HG03280 (cell line): ENCODE results near the gene ANKRD10.

Experiments used
- ATAC-seq: cut with Tn5 transposase; IDR thresholded peaks from one replicate; pipeline ENCODE4 v1.9.1; 2021; ENCODE audit warnings: mild to moderate bottlenecking, moderate library complexity; ENCODE audit not compliant: unreplicated experiment

ANKRD10 gene

DNA sequence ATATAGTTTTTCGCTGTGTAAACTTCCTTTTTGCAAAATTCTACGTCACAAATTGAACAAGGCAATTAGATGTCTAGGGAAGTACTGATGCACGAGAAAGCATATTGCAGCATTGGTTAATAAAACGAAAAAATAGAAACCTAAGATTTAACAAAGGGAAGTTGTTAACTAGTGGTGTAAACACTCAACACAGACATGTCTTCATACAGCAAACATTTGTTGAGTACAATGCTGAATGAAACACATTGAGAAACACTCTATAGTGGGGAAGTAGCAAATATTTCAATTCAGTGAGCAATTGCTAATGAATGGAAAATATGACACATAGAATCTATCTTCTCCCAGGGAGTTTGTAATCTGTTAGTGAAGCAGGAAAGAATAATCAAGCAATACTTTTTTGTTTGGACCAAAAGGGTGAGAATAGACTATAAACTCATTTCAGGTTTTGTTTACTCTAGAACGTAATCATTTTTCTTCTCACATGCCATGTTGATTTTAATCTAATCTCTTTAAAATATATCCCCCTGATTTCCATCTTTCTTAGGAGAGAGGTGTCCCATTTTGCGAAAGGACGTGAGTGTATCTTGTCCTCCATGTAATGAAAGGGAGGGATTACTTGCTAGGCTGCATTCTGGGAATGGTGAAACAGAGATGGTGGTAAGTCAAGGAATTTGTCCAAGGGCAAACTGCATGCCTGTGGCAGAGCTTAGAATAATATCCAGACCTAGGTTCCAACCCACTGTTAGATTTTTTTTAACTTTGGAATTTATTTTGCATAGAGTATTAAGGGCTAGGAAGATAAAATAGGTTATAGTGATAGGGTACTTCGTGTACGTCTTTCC is 1.7 kb upstream of the ANKRD10 start:
- ATAC-seq = no peak

DNA sequence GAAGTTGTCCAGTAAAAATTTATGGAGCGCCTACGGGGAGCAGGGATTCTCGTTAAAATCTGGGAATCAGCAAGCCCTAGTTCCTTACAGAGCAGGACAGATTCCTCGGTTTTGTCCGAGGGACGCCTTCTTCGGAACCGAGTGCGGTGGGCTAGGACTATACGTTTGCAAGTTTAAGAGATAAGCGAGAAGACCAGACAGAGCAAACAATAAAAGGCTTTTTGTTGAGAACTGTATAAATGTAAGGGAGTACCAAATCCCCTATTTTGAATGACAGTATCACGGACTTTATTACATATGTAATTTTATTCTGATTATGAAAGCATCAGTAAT is 971 bp upstream of the ANKRD10 start:
- ATAC-seq = no peak

DNA sequence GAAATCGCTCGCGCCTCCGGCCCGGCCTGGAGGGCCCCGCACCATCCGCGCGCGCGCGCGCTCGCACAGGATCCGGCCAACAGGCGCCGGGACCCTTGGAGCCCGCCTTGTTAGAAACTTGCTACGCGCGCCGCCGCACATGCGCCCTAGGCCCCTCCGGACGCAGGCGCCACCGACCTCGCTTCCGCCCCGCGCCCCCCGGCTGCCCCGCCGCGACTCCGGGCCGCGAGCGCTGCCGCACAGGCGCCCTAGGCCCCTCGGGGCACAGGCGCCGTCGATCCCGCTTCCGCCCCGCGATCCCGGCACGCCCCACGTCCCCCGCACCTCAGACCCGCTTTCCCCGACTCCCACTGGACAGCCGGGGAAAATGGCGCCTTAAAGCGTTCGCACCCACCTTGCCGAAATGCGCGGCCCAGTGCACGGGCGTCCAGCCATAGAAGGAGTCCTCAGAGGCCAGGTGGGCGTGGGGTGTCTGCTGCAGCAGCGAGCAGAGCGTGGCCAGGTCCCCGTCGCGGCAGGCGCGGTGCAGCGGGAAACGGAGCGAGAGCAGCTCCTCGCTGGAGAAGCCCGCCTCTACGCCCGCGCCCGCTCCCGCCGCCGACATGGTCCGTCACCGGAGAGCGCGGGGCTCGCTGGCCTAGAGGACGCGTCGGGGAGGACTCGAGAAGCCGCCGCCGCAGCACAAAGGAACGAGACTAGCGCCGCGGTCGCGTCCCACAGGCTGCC is 375 bp downstream of the ANKRD10 start:
- ATAC-seq = peak; percentile 34

DNA sequence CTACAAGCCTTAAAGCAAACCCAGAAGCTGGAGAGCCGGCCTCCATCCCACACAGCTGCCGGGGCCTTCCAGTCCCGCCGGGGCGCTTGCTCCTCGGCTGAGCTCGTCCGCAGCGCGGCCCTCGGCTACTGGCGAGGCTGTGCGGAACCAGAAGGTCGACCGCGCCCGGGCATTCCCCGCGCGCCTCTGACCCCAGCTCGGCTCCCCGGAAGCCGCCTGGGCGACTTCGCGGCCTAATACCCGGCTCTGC is 863 bp downstream of the ANKRD10 start:
- ATAC-seq = no peak

DNA sequence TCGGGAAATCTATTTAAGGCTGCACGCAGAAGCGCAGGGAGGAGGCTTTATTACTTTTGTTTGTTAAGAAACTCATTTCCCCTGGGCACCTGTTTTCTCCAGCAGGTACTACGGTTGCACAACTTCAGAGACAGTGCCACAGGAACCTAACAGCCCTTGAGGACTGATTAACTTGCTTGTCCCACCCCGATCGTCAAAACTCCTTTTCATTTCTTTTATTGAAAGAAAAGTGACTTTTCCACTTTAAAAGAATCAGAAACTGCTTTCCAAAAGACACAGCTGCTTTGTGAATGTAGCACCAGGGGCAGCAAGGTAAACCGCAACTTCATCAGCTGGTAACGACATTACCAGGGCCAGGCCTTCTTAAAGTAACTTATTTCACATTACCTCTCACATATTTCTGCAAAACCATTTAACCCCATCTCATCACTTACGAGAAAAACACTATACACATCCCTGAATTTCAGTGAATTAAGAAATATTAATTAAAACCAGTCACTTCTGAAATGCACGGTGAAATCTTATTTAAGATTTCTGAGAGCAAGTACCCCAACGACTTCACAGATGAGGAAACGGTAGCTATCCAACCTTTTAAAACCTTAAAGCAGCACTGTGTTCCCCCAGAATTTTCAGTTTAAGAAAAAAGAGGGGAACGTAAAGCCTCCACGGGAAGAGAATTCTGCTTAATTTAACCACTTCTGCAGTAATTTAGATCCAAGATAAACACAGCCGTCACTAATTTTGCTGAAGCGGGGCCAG is 1.4 kb downstream of the ANKRD10 start:
- no peak for ATAC-seq

DNA sequence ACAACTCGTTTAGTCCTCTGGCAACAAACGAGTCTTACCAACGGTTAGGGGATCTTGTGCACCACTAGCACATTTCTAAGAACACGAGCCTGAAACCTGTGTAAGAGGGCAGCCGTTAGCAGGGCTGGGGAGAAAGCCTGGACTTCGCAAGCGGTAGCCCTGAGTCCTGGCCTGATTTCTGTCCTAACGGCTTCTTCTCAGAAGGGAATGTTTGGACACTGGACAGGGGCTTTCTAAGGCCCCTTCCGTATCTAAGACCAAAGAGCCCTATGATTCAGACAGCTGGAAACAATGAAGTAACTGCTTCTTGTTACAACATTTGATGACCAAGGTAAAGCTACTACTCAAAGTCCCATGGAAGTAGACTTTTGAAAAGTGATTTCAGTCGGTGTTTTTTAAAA is 2.2 kb downstream of the ANKRD10 start:
- ATAC-seq = no peak

DNA sequence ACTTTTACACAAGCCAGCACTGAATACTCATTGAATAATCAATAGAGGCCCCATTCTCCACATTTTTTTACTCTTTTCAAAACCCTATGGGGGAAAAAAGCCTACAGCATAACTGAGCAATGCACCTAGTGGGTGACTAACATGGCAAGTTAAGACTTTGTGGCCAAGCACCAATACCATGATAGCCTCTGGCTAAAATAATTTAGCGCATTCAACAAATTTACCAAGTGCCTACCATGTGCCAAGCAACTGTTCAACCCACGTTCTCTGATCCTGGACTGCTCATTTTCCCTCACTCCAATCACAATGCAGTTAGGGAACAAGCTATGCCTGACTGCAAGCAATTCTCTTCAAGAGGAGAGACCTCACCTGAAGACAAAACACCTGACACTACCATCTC is 3.0 kb downstream of the ANKRD10 start:
- no peak for ATAC-seq

DNA sequence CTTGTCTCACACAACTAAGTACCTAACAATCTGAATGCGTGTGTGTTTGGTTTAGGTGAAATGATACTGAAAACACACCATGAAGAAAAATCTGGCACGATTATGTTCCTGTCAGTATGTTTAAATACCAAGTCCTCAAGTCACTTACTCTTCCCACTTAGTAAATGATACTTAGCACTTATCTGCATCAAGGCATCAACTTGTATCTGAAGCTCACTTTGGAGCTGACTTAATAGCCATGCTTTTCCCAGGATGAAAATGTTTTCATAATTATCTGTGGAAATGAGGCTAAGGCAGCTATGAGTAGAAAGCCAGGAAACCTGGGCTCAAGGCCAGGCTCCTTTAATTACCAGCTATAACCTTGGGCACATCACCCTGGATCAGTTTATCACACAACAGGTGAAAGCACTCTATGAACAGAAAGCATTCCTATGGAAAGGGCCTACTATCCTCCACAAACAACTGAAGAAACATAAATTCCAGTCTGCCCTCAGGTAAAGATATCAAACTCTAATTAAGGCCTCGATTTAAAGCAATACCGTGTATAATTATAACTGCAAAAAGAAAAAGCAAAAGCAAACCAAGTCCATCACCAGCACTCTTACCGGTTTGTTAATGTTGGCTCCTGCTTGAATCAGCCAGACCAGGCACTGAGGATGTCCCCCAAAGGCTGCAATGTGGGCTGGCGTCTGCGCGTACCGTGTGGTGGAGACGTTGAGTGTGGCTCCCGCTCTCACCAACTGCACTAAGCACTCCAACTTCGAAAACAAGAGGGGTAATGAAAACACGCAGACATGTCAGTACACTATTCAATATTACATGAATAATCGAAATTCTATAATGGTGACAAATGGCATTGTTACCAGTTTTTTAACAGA is 4.6 kb downstream of the ANKRD10 start:
- ATAC-seq = no peak

DNA sequence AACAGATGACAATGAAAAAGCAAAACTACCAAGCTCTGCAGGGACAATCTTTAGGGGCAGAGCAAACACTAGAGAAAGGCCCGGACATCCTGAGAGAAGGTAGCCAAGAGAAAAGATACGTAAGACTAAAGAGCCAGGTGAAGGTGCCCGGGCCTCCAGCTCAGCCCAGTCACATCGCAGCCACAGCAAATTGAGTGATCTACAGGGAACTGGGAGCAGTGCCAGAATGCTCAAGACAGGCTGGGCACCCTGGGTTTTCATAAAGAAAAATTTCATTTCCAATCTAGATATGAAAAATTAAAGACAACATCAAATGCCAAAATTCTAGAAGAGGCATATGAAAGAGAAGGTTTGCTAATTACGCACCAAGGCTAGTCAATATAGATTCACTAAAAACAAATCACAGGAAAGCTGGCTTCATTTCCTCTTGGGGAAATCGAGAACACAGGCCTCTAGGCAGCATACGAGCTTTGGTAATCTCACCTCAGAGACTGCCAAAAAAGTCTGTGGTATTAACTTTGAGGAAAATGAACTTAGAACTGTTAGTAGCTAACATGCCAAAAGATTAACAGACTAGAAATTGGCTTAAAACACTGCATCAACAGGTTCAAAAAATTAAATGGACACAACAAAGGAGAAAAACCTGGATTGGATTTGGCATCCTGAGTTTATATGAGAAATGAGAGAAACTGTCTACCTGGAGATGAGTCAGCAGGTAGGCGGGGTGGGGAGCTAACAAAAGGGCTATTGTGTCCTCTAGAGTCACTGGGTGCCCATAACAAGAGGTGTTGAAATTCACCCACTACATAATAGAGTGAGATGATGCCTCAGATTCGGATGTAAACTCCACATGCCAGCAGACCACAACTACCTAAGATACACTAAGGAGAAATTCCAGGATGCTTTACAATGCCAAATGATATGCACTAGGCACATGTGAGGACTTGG is 6.6 kb downstream of the ANKRD10 start:
- ATAC-seq = no peak

DNA sequence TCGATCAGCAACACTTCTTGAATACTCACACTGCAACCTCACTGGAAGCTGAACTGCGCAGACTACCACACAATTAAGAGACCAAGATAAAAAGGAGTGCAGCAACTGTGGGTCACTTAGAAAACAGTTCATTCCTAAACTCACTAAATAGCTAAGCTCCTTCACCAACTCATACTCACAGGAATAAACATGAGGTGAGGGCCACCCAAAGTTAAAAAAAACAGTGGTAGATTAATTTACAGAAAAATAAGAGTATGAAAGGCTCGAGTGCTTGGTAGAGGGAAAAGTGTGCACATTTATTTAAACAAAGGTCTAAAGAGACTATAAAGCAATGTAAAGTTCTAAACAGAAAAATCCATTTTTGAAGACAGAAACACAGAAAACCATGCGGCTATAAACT is 7.6 kb downstream of the ANKRD10 start:
- no peak for ATAC-seq

DNA sequence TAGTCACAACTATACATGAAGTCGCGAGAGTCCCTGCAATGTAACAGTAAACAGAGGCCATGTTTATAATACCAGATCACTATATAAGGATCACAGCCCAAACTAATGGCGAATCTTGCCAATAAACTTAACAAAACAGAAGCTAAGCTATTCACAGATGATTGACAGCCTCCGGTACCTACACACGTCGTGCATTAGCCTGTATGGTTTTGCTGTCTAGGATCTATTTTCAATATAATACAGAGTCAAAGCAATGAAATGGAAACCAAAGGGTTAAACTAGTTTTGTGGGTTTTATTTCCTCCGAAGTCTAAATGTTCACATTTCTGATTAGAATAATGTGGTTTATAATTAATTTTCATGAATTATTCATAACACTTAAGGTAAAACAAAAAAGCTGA is 10.1 kb downstream of the ANKRD10 start:
- ATAC-seq = no peak

DNA sequence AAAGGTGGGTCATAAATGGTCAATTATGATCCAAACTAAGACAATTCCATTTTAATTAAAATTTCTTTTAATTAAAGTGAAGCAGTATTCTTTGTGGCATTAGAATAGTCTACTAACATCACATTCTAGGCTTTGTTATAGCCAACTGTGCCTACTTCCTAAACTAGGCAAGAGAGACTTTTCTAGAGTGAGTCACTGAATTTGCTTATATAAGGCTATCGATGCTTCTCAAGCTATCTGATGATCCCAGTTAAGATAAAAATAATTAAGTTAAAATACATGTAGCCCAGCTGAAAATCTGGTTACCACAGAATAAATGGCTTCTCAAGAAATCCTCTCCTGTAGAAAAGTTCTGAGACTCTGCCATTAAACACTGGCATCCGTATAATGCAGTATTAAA is 12.5 kb downstream of the ANKRD10 start:
- no peak for ATAC-seq

DNA sequence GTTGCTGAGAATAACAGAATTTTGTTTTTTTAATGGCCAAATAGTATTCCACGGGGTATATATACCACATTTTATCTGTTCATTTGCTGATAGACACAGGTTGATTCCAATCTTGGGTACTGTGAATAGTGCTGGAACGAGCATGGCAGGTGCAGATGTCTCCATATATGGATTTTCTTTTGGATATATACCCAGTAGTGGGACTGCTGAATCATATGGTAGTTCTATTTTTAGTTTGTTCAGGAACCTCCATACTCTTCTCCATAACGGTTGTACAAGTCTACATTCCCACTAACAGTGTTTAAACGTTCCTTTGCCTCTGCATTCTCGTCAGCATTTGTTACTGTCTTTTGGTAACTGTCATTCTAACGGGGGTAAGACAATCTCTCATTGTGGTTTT is 17.3 kb downstream of the ANKRD10 start:
- no peak for ATAC-seq

DNA sequence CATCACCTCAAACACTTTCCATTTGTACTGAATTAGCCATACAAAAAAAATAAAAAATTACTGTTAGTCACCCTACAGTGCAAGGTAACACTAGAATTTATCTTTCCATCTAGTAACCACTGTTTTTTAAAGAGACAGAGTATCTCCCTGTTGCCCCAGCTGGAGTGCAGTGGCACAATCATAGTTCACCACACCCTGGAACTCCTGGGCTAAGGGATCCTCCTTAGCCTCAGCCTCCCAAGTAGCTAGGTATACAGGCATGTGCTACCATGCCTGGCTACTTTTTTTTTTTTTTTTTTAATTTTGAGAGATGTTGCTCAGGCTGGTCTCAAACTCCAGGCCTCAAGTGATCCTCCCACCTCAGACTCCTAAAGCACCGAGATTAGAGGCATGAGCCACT is 17.9 kb downstream of the ANKRD10 start:
- no peak for ATAC-seq

DNA sequence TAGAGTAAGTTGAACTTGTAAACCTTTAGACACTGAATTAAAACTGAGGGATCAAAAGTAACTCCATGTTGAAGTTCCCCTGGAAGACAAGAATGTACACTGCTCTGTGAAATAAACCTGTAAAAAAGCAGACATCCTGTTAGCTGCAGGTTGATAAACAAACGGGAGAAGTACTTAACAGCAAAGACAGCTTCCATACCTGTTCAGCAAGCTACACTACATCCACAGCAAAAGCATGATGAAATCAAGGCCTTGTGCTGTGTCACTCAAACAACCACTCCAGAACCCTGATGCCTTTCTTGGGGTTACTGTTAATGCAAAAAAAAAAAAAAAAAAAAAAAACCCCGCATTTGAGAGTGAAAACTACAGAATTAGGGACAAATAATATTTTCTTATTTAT is 20.8 kb downstream of the ANKRD10 start:
- no peak for ATAC-seq

DNA sequence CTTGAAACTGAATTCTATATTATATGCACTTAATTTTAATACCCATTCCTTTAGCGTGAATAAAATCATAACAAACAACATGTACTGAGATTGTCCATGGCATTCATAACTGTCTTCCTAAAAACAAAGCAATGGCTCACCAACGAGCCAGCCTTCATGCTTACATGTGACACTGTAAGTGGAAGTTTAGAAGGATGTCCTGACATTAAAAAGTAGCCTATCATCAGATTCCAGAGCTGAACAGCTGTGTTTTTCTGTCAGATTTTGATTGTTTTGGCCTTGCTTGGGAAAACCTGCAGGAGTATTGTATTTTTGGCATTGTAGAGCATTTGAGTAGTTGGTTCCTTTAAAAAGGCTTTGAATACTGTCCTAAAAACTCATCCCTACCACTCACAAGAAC is 21.3 kb downstream of the ANKRD10 start:
- ATAC-seq = no peak

DNA sequence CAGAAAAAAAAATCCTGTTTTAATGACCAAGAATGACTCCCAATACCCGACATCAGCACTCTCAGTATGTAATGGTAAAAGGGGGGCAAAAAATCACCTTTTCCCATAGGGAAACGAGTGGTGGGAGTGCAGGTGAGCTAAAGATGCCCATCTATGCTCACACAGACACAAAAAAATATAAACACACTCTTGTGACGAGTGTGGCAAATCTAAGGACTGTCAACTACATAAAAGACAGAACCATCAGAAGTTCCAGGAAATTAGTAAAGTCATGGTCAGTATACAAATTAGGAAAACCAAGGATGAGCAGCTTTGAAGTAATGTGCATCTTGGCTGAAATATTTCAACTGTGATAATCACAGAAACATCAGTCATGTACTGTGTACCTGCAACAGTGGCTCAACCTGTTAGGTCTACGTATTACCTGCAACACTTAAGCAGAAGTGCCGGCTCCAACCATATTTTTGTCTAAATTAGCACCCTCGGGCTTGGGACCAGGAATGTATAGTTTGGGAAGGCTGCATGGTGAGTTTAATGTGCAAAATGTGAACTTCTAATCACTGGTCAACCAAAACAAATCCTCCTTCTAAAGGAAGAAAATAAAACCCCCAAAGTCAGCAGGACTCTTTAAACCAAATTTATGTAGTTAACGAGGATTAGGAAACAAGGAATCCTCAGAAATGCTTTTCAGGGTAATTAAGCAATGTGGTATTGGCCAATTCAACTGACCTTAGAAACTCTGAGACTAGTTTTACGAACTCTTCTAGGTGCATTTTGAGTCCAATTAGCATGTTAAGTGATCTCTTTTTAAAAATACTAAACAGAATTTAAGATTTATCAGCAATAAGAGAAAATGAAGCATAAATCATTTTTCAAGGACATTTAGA is 24.3 kb downstream of the ANKRD10 start:
- no peak for ATAC-seq

DNA sequence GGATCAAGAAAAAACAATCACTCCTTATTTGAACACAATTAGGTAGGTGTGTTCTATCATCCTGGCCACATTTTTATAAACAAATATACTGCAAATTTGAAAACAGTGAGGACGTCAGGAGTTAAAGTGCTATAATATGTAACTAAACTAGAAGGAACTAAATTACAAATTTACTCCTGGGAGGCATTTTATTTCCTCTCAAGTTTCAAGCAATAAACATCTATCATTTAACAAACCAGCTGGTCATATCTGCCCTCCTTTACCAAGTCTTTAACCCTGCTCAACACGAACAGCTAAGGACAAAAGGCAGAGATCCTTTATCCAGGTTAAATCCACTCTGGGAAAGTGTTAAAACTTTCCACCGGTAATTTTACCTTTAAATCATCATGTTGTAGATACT is 26.5 kb downstream of the ANKRD10 start:
- no peak for ATAC-seq
